Fibroblast of lung (primary cell): ENCODE results near the gene RAB20.

Experiments used
- EZH2 ChIP-seq: IDR thresholded peaks from 2 replicates; pipeline ENCODE4 v1.5.1; 2012; ENCODE audit warnings: low read length, control low read depth, mild to moderate bottlenecking; ENCODE audit errors: missing control alignments
- TF ChIP-seq, protein P1 (sequence below), 2 donors: IDR thresholded peaks in 1 of 2; conservative IDR thresholded peaks in 1 of 2; 1 replicate in 1 of 2; 2 replicates in 1 of 2; pipeline ENCODE4 v1.5.1; 2011 to 2012; ENCODE audit warnings: low read length in 2 of 2, control low read depth in 1 of 2, inconsistent platforms in 1 of 2, low read depth in 1 of 2, mild to moderate bottlenecking in 1 of 2

DNA sequence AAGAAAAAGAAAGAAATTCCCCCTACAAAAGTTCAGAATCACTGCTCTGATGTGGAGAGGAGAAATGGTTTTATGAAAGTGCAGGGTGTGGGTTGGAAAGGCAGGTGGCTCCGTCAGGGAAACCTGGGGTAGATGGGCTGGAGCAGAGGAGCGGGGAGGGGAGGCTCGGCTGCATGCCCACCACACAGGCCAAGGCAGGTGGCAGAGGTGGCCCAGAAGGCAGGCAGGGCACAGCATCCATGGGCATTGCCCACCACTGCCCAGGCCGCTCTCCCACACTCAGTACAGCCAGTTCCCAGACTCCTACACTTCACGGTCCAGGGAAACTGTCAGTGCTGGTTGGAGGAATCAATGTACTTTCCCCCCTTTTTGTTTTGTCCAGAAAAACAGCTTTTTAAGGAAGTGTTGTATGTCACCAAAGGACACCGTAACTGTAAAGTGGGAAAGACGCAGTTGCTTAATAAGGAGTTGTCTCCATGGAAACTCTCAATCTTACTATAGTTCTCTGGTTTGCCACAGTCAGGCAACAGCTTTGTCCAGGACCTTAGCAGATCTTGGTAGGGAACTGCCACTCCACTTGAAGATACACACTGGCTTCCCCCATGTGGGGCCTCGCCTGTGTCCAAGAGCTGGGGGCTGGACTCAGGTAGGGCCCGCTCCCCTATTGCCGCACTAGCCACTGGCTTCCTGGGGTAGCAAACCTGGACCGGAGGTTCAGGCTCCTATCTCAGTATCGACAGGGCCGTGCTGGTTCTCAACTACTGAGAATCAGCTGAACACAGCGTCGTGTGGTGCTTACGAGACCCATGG lies 82.9 kb downstream of the RAB20 start:
- TF ChIP-seq, protein P1, sequence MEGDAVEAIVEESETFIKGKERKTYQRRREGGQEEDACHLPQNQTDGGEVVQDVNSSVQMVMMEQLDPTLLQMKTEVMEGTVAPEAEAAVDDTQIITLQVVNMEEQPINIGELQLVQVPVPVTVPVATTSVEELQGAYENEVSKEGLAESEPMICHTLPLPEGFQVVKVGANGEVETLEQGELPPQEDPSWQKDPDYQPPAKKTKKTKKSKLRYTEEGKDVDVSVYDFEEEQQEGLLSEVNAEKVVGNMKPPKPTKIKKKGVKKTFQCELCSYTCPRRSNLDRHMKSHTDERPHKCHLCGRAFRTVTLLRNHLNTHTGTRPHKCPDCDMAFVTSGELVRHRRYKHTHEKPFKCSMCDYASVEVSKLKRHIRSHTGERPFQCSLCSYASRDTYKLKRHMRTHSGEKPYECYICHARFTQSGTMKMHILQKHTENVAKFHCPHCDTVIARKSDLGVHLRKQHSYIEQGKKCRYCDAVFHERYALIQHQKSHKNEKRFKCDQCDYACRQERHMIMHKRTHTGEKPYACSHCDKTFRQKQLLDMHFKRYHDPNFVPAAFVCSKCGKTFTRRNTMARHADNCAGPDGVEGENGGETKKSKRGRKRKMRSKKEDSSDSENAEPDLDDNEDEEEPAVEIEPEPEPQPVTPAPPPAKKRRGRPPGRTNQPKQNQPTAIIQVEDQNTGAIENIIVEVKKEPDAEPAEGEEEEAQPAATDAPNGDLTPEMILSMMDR (conservative IDR thresholded peaks at IDR 0.05 in 1 of 2, IDR thresholded peaks at IDR 0.05 in 1 of 2; ENCODE audit: low read depth in 1 of 2, low read length in 2 of 2) = no peak
- no peak for TF ChIP-seq EZH2
